Kidney tubule cell (primary cell): ENCODE measurements around the gene MTF1.

Source experiments
- DNase-seq: peaks from one replicate; pipeline ENCODE4 v3.0.0-alpha.2; 2018; ENCODE audit warnings: low spot score

MTF1 gene

DNA sequence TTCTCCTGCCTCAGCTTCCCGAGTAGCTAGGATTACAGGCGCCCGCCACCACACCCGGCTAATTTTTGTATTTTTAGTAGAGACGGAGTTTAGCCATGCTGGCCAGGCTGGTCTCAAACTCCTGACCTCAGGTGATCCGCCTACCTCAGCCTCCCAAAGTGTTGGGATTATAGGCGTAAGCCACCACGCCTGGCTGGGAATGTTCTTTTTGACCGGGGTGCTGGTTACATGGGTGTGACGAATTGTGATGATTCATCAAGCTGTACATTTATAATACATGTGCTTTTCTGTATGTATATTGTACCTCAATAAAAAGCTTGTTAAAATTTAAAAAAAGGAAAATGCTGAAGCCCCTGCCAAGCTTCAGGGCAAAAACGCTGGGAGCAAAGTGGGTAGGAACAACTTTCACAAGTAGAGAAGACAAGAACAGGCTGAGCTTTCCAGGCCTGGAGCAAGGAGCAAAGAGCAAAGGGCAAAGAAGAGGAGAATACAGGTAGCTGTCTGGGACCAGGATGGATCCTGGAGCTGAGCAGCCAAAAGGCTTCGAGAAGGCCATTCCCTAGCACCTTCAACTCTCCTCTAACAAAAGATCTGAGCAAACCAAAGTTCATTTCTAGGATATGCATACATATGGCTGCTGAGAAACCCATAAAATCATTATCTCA, 30.9 kb downstream of the MTF1 start:
- no peak for DNase-seq

DNA sequence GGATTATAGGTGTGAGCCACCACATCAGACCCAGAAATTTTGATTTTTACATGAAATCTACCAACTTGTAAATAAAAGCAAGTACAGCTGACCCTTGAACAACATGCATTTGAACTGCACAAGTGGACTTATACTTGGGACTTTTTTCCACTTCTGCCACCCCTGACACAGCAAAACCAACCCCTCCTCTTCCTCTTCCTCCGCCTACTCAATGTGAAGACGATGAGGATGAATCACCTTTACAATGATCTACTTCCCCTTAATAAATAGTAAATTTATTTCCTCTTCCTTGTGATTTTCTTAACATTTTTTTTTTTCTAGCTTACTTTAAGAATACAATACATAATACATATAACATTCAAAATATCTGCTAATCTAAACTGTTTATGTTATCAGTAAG, 33.9 kb downstream of the MTF1 start:
- peak; percentile 53 for DNase-seq

DNA sequence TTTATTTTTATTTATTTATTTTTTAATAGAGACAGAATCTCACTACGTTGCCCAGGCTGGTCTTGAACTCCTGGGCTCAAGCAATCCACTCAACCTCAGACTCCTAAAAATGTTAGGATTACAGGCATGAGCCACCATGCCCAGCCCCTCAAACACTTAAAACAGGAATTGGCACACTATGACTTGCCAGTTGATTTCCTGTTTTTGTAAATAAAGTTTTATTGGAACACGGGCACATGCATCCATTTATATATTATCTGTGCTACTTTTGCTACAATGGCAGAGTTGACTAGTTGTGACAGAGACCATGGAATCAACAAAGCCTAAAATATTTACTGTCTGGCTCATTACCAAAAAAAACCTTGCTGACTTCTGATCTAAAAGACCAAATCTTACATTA, 35.4 kb downstream of the MTF1 start:
- DNase-seq = no peak

DNA sequence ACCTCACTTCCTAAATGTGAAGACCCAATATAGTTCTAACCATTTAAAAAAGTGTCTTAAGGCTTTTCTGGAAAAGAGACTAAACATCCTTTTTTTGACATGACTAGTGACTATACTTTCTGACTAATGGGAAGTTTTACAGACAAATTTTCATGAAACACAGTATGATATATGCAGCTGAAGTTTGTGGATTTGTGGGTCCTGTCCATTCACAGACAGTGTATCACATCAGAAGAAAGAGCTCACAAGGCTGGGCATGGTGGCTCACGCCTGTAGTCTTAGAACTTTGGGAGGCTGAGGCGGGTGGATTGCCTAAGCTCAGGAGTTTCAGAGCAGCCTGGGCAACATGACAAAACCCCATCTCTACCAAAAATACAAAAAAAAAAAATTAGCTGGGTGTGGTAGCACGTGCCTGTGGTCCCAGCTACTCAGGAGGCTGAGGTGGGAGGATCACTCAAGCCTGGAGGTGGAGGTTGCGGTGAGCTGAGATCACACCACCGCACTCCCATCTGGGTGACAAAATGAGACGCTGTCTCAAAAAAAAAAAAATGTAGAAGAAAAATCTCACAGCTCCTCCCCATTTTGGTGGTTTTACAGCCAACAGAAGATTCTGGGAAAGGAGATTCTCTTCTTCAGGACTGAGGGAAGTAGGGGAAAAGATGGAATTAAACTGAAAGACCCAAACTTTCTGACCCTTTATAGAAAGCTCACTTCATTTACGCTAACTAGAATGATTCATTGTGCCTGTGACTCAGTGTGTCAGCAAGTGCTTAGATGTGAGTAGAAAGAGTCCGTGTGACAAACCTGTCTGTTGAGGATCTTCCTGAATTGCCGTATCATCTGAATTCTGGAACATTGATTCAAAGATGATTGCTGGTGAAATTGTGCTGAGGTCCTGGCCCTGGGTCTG, 36.2 kb downstream of the MTF1 start:
- DNase-seq = peak; percentile 26

- no peak for DNase-seq
Observed at GRCh38 chr1:37821481-37821880, 37.9 kb downstream of the MTF1 start.

DNA sequence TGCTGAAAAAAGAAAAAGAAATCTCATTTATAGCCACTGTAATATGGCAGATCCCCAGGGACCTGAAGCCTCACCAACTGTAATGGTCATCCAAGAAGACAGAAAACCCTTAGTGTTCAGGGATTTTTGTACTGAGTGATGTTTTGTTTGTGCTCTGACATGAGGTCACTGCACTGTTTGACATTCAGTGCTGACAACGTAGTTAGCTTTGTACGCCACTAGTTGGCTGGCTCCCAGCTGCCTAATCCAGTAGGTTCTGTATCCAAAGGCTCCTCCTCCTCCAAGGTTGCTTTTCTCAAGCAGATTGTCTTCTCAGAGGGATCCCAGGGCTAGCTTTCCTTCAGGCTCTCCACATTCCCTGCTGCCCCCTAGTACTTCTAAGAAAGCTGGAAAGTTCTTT, 41.9 kb downstream of the MTF1 start:
- DNase-seq = no peak

DNA sequence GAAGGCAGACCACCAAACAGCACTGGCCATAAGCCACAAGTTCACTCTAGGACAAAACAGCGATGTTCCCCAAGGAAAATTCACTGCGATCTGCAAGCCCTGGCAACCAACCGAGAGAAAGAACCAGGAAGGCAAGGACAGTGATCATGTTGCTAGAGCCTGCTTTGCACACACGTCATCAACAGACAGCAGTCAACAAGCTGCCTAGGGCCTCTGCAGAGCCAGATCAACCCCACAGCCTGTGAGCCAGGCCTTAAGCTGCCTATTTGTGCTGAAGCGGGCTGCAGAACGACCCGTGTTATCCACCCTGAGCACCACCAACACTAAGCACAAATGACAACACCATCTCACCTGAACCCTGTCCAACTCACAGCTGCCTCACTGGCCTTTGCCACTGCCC, 45.1 kb downstream of the MTF1 start:
- DNase-seq = no peak

- DNase-seq = no peak
Observed at GRCh38 chr1:37813529-37814145, 45.8 kb downstream of the MTF1 start.

- DNase-seq = peak; percentile 70
Observed at GRCh38 chr1:37811027-37811655, 48.3 kb downstream of the MTF1 start.

- no peak for DNase-seq
Observed at GRCh38 chr1:37809942-37810341, 49.5 kb downstream of the MTF1 start.

GRCh38 chr1:37808369-37809319, 50.7 kb downstream of the MTF1 start:
- DNase-seq = peak; percentile 79

GRCh38 chr1:37807555-37808368, 51.6 kb downstream of the MTF1 start, which contains the start of the genes C1orf122 and YRDC:
Gene C1orf122, plus strand, starts transcription at chr1:37807790. Its CDS starts 615 bp downstream, at chr1:37808405.
Gene YRDC, minus strand, starts transcription at chr1:37808208. Its CDS starts 28 bp downstream, at chr1:37808180.
- peak; percentile 94 for DNase-seq

GRCh38 chr1:37807220-37807554, 52.2 kb downstream of the MTF1 start:
- no peak for DNase-seq

DNA sequence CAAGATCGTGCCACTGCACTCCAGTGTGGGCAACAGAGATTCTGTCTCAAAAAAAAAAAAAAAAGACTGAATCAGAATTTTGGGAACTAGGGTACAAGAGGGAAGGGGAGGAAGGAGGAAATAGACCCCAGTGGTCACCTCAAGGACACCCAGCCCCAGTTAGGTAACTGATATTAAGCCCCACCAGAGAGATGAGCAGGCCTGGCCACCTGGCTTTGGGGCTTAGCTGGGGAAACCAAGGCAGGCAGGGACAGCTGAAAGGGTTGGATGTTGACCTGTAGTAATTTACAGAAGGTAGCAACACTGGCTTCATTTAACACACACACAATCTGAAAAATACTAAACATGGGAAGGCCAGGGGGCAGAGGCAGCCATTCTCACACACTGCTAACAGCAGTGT, 57.0 kb downstream of the MTF1 start:
- DNase-seq = no peak

DNA sequence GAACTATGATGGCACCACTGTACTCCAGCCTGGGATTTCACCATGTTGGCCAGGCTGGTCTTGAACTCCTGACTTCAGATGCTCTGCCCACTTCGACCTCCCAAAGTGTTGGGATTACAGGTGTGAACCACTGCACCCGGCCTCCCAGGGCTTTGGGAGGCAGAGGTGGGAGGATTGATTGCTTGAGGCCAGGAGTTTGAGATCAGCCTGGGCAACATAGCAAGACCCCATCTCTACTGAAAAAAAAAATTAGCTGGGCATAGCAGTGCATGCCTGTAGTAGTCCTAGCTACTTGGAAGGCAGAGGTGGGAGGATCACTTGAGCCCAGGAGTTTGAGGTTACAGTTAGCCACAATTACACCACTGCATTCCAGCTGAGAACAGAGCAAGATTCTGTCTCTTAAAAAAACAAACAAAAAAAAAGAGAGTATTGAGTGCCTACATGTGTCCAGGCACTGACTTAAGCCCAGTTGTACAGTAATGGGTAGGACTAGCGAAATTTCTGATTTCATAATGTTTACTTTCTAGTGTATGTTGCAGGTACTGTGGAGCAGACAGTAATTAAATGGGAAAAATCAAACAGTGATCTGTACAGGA, 61.5 kb downstream of the MTF1 start:
- peak; percentile 13 for DNase-seq

DNA sequence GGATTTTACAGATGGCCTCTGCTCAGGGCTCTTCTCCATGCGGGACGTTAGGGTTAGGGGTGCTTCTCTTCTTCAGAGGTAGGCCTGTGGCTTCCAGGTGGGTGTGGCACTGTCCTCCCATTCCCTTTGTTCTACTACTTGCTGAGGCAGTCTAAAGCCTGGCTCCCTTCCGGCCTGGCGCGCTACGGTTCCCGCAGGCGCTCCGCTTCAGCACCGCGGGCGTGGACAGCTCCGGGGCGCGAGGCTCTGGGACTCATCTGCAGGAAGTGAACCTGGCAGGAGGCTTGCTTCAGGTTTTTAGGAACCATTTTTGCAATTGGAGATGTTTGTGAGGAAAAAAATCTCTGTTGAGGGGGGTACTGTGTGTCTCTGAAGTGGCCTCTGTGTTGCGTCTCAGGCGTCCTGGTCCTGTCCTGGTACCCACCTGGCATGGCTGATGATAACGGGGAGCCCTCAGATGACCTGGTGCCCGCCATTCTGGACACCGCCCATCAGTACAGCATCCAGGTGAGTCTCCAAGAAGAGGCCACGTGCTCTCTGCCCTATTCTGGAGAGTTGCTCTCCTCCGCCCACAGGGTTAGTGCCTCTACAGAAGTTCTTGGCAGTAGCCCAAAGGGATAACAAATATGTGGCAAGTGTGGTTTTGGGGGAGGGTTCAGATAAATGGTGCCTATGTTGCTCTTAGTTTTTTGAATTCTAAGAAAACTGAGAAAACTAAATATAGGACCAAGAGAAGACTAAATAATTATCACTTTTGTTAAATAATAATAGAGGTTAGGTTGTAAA, 63.9 kb downstream of the MTF1 start:
- peak; percentile 71 for DNase-seq

DNA sequence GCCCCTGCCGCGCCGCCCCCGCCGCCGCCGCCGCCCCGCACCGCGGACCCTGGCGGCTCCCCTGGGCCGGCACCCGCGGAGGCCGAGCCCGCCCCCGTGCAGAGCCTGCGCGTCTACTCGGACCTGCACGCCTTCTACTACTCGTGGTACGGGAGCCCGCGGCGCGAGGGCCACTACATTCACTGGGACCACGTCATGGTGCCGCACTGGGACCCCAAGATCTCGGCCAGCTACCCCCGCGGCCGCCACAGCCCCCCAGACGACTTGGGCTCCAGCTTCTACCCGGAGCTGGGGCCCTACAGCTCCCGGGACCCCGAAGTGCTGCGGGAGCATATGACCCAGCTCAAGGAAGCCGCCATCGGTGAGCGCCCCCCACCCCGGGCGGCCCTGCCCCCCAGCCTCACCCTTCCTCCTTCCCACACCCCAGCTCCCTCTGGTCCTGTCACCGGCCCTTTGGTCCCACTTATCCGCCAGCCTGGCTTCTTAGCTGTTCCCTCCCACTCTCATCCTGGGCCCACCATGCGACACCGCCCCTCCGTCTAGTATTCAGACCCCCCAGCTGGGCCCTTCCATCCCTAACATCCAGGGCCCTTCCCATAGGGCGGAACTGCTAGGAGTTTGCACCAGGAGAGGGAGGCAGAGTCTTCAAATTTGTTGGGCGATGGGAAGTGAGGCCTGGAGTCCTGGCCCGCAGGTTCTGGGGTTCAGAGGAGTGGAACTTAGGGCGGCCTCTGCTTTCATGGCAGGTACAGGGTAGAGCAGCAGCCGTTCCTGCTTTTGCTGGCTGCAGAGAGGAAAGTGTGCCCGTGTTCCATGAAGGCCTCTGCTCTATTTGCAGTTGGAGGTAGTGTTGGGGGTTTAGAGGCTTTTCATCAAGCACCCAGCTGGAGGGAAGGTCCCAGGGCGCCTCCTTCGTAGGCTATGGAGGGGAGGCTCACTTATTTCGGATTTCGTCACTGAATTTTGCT, 64.7 kb downstream of the MTF1 start:
- no peak for DNase-seq
